GM23338 (cell line): Measurements from ENCODE around the gene SLCO4A1. TPM values are rescaled to one million over a fixed set of nuclear protein-coding genes. Genes with fewer than 3 reads are reported as not detected.

ENCODE experiments used
- ATAC-seq: fragments of 200-7000 bp; cut with Tn5 transposase; 3 replicates; pipeline ENCODE4 v1.9.1; 2020
- DNase-seq: peaks from one replicate; pipeline ENCODE4 v3.0.0-alpha.2; 2015; ENCODE audit warnings: low spot score
- H2AFZ ChIP-seq: fragments of 200-600 bp; sonication (generic); 2 replicates; pipeline ENCODE4 v1.8.0; 2016; ENCODE audit warnings: antibody characterized with exemption, mild to moderate bottlenecking, moderate library complexity
- H3F3A ChIP-seq: fragments of 200-600 bp; sonication (generic); replicated peaks from 2 replicates; pipeline ENCODE4 v1.8.0; 2017; ENCODE audit warnings: antibody characterized with exemption, mixed run types, low read depth
- H3K27ac ChIP-seq: fragments of 200-600 bp; sonication (generic); 2 replicates; pipeline ENCODE4 v1.6.1; 2016; ENCODE audit warnings: low read depth
- H3K27me3 ChIP-seq: fragments of 200-600 bp; sonication (generic); 2 replicates; pipeline ENCODE4 v1.8.0; 2016; ENCODE audit warnings: mild to moderate bottlenecking, mixed run types, moderate library complexity; ENCODE audit not compliant: insufficient read depth
- H3K36me3 ChIP-seq: fragments of 200-600 bp; sonication (generic); 2 replicates; pipeline ENCODE4 v1.8.0; 2016; ENCODE audit warnings: mild to moderate bottlenecking; ENCODE audit not compliant: insufficient read depth
- H3K4me1 ChIP-seq: fragments of 200-600 bp; sonication (generic); 2 replicates; pipeline ENCODE4 v1.8.0; 2016; ENCODE audit warnings: mild to moderate bottlenecking, moderate library complexity; ENCODE audit not compliant: insufficient read depth
- H3K4me2 ChIP-seq: fragments of 200-600 bp; sonication (generic); 2 replicates; pipeline ENCODE4 v1.7.1; 2017; ENCODE audit warnings: mixed run types
- H3K4me3 ChIP-seq: fragments of 200-600 bp; sonication (generic); 2 replicates; pipeline ENCODE4 v1.6.1; 2016; ENCODE audit warnings: mixed run types
- H3K79me2 ChIP-seq: fragments of 200-600 bp; sonication (generic); replicated peaks from 2 replicates; pipeline ENCODE4 v1.8.0; 2017; ENCODE audit warnings: mild to moderate bottlenecking; ENCODE audit not compliant: insufficient read depth
- H3K9me2 ChIP-seq: fragments of 200-600 bp; sonication (generic); 2 replicates; pipeline ENCODE4 v1.8.0; 2017; ENCODE audit not compliant: insufficient read depth
- H4K20me1 ChIP-seq: fragments of 200-600 bp; sonication (generic); replicated peaks from 2 replicates; pipeline ENCODE4 v1.8.0; 2017; ENCODE audit warnings: mild to moderate bottlenecking; ENCODE audit not compliant: insufficient read depth
- H3K27ac Mint-ChIP-seq: 2 replicates; pipeline ENCODE4 v1.8.0; 2020; ENCODE audit warnings: inconsistent platforms, mild to moderate bottlenecking, moderate library complexity, mixed read lengths
- H3K27me3 Mint-ChIP-seq: 3 replicates; pipeline ENCODE4 v1.8.0; 2022; ENCODE audit warnings: low read depth, mild to moderate bottlenecking, moderate library complexity, mixed read lengths, inconsistent platforms; ENCODE audit not compliant: insufficient read depth, poor library complexity
- H3K36me3 Mint-ChIP-seq: 3 replicates; pipeline ENCODE4 v1.8.0; 2021; ENCODE audit warnings: low read depth, mild to moderate bottlenecking, inconsistent platforms, moderate library complexity, mixed read lengths
- H3K4me1 Mint-ChIP-seq: 3 replicates; pipeline ENCODE4 v1.8.0; 2020; ENCODE audit warnings: mild to moderate bottlenecking, inconsistent platforms, mixed read lengths
- H3K4me3 Mint-ChIP-seq: 3 replicates; pipeline ENCODE4 v1.8.0; 2021; ENCODE audit warnings: moderate library complexity, mild to moderate bottlenecking, inconsistent platforms, mixed read lengths
- H3K9me3 Mint-ChIP-seq: 3 replicates; pipeline ENCODE4 v1.8.0; 2020; ENCODE audit warnings: moderate library complexity, mild to moderate bottlenecking, inconsistent platforms, mixed read lengths
- CREB1 ChIP-seq: fragments of 250-450 bp; sonication (Bioruptor Pico); IDR thresholded peaks from 2 replicates; pipeline ENCODE4 v1.5.0; 2020; ENCODE audit warnings: low read depth, mild to moderate bottlenecking, moderate library complexity
- EZH2 ChIP-seq: fragments of 200-600 bp; sonication (generic); IDR thresholded peaks from one replicate; pipeline ENCODE4 v1.8.0; 2017; ENCODE audit warnings: antibody characterized with exemption, mild to moderate bottlenecking, low read depth; ENCODE audit not compliant: unreplicated experiment
- EZH2phosphoT487 ChIP-seq: fragments of 200-600 bp; sonication (generic); IDR thresholded peaks from one replicate; pipeline ENCODE4 v1.8.1; 2018; ENCODE audit warnings: antibody characterized with exemption; ENCODE audit not compliant: unreplicated experiment
- JUNB ChIP-seq: IDR thresholded peaks from one replicate; pipeline ENCODE4 v1.6.1; 2016; ENCODE audit warnings: antibody characterized with exemption; ENCODE audit not compliant: unreplicated experiment
- NANOG ChIP-seq: IDR thresholded peaks from 2 replicates; pipeline ENCODE4 v1.6.1; 2016; ENCODE audit warnings: antibody characterized with exemption, borderline replicate concordance
- POLR2AphosphoS5 ChIP-seq: IDR thresholded peaks from 2 replicates; pipeline ENCODE4 v1.6.1; 2016; ENCODE audit warnings: antibody characterized with exemption, low read depth
- STAT1 ChIP-seq: IDR thresholded peaks from one replicate; pipeline ENCODE4 v1.6.1; 2016; ENCODE audit warnings: antibody characterized with exemption; ENCODE audit not compliant: unreplicated experiment
- ZNF114 ChIP-seq: fragments of 250-450 bp; sonication (Bioruptor Pico); IDR thresholded peaks from 2 replicates; pipeline ENCODE4 v1.5.0; 2020; ENCODE audit warnings: mild to moderate bottlenecking, moderate library complexity
- ZNF331 ChIP-seq: fragments of 250-450 bp; sonication (Bioruptor Pico); IDR thresholded peaks from 2 replicates; pipeline ENCODE4 v1.5.0; 2020; ENCODE audit warnings: low read depth, mild to moderate bottlenecking, moderate library complexity
- polyA plus RNA-seq: library from polyadenylated mRNA; unstranded; fragments of >200 nt; fragmentation: Nextera tagmentation; extraction: Ambion mirVana; gene quantifications from 2 replicates; pipeline ENCODE4 v1.2.1, GENCODE V29; 2016
- total RNA-seq: library from RNA; depleted of rRNA; stranded (reverse); fragments of >200 nt; shearing (Covaris generic); gene quantifications from 2 replicates; pipeline ENCODE4 v1.2.3, GENCODE V29; 2014
- TF ChIP-seq, protein P1 (sequence below), 2 experiments: fragments of 200-600 bp in 1 of 2; sonication (generic) in 1 of 2; conservative IDR thresholded peaks; 2 replicates each; pipeline versions ENCODE4 v1.5.1 to v1.6.1; 2016 to 2017; ENCODE audit warnings: antibody characterized with exemption in 2 of 2, low read depth in 2 of 2, mild to moderate bottlenecking in 2 of 2, moderate library complexity in 1 of 2
- TF ChIP-seq, protein P2 (sequence below): IDR thresholded peaks from one replicate; pipeline ENCODE4 v1.6.1; 2018; ENCODE audit warnings: antibody characterized with exemption; ENCODE audit not compliant: unreplicated experiment

Gene SLCO4A1
- total and polyA plus RNA-seq, 2 experiments from 2014 or later, result 28.5 to 41.6 TPM

- peak overlapping the region; percentile 24 for H3K27ac ChIP-seq
- no peaks in the 10 kb centered on the region; the same call in 2 of the 3 replicates for H3K36me3 Mint-ChIP-seq
- ATAC-seq (peak; percentile 55), DNase-seq (peak; percentile 77)
- no peak overlapping the region for H2AFZ ChIP-seq
- H3F3A ChIP-seq, result peaks cover 23% of the 10 kb centered on the region; the same call in 1 of the 2 replicates
- peaks cover 4% of the 10 kb centered on the region; the same call in 1 of the 3 replicates for H3K9me3 Mint-ChIP-seq
- H3K36me3 ChIP-seq, result no peaks in the 10 kb centered on the region
- peak overlapping the region; percentile 44; the same call in 1 of the 2 replicates for H3K27ac Mint-ChIP-seq
- peak overlapping the region; percentile 37 for H3K4me2 ChIP-seq
- H3K4me1 Mint-ChIP-seq, result peaks cover 39% of the 10 kb centered on the region
- H3K4me3 ChIP-seq, result peak overlapping the region; percentile 1; the same call in 1 of the 2 replicates
- peaks cover 14% of the 10 kb centered on the region for H3K27me3 Mint-ChIP-seq
- H3K9me2 ChIP-seq, result no peaks in the 10 kb centered on the region
- peak overlapping the region; percentile 38 for H3K4me3 Mint-ChIP-seq
- no peaks in the 10 kb centered on the region for H3K79me2 ChIP-seq
- no peak for TF ChIP-seq POLR2AphosphoS5
- H3K4me1 ChIP-seq, result peaks cover 20% of the 10 kb centered on the region
- no peaks in the 10 kb centered on the region for H4K20me1 ChIP-seq
- no peaks in the 10 kb centered on the region for H3K27me3 ChIP-seq
Measured at GRCh38 chr20:62606551-62607201, 35.6 kb upstream of the SLCO4A1 start.

DNA sequence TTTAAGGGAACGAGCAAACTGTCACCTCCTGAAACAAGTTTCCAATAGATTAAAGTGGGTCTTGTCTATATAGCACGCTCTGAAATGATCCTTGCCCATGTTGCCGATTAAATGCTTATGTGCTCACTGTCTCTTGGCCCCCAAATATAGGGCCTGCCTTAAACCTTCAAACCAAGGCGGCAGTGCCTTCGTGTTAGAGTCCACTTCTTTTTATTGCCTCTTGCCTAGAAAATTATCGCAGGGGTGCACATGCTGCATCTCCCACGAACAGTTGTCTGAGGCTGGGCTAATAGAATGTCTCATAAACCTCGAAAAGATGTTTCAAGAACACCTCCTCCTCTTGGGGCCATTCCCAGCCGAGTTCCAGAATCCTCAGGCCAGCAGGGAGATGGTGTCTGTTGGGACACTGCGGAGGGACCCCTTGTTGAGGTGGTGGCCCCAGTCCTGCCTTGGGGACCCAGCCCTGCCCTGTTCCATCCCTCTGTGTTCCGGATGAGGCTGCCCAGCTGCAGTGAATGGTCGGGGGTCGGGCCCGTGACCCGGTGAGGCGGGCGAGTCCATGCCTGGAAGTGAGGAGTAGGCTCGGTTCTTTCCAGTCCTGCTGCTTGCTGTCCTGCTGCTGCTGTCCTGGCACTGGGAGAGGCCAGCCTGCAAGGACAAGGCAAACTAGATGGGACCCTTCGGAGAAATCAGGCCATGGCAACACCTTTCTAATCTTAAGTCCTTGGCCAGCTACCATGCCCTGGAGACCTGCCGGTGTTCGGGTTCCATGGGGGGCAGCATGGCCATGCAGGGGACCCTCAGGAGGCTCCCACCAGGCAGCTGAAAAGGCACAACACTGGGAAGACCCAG lies 34.7 kb upstream of the SLCO4A1 start:
- H3K9me2 ChIP-seq, result no peaks in the 10 kb centered on the region
- no peak overlapping the region for H3K27ac ChIP-seq
- no peaks in the 10 kb centered on the region for H3K27me3 ChIP-seq
- H3K9me3 Mint-ChIP-seq, result peaks cover 4% of the 10 kb centered on the region; the same call in 1 of the 3 replicates
- peak overlapping the region; percentile 37; the same call in 1 of the 2 replicates for H3K4me2 ChIP-seq
- H3K36me3 ChIP-seq, result no peaks in the 10 kb centered on the region
- DNase-seq, result no peak
- H3K4me3 Mint-ChIP-seq, result no peak overlapping the region; the same call in 2 of the 3 replicates
- peaks cover 20% of the 10 kb centered on the region for H3K4me1 ChIP-seq
- H3K27ac Mint-ChIP-seq, result no peak overlapping the region; the same call in 1 of the 2 replicates
- no peak overlapping the region for H3K4me3 ChIP-seq
- H3K36me3 Mint-ChIP-seq, result no peaks in the 10 kb centered on the region; the same call in 2 of the 3 replicates
- no peaks in the 10 kb centered on the region for H3K79me2 ChIP-seq
- no peak for ATAC-seq
- H2AFZ ChIP-seq, result no peak overlapping the region
- peaks cover 17% of the 10 kb centered on the region; the same call in 1 of the 2 replicates for H3F3A ChIP-seq
- H3K4me1 Mint-ChIP-seq, result peaks cover 39% of the 10 kb centered on the region
- H4K20me1 ChIP-seq, result no peaks in the 10 kb centered on the region
- H3K27me3 Mint-ChIP-seq, result peaks cover 14% of the 10 kb centered on the region
- TF ChIP-seq NANOG (no peak), EZH2phosphoT487 (no peak), ZNF331 (CRISPR knock-in tag) (no peak), EZH2 (no peak), STAT1 (no peak), ZNF114 (CRISPR knock-in tag) (no peak), JUNB (no peak), CREB1 (CRISPR knock-in tag) (no peak), POLR2AphosphoS5 (no peak)
- TF ChIP-seq, protein P1, sequence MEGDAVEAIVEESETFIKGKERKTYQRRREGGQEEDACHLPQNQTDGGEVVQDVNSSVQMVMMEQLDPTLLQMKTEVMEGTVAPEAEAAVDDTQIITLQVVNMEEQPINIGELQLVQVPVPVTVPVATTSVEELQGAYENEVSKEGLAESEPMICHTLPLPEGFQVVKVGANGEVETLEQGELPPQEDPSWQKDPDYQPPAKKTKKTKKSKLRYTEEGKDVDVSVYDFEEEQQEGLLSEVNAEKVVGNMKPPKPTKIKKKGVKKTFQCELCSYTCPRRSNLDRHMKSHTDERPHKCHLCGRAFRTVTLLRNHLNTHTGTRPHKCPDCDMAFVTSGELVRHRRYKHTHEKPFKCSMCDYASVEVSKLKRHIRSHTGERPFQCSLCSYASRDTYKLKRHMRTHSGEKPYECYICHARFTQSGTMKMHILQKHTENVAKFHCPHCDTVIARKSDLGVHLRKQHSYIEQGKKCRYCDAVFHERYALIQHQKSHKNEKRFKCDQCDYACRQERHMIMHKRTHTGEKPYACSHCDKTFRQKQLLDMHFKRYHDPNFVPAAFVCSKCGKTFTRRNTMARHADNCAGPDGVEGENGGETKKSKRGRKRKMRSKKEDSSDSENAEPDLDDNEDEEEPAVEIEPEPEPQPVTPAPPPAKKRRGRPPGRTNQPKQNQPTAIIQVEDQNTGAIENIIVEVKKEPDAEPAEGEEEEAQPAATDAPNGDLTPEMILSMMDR (conservative IDR thresholded peaks at IDR 0.05; ENCODE audit: low read depth in 2 of 2), result no peak
- TF ChIP-seq, protein P2, sequence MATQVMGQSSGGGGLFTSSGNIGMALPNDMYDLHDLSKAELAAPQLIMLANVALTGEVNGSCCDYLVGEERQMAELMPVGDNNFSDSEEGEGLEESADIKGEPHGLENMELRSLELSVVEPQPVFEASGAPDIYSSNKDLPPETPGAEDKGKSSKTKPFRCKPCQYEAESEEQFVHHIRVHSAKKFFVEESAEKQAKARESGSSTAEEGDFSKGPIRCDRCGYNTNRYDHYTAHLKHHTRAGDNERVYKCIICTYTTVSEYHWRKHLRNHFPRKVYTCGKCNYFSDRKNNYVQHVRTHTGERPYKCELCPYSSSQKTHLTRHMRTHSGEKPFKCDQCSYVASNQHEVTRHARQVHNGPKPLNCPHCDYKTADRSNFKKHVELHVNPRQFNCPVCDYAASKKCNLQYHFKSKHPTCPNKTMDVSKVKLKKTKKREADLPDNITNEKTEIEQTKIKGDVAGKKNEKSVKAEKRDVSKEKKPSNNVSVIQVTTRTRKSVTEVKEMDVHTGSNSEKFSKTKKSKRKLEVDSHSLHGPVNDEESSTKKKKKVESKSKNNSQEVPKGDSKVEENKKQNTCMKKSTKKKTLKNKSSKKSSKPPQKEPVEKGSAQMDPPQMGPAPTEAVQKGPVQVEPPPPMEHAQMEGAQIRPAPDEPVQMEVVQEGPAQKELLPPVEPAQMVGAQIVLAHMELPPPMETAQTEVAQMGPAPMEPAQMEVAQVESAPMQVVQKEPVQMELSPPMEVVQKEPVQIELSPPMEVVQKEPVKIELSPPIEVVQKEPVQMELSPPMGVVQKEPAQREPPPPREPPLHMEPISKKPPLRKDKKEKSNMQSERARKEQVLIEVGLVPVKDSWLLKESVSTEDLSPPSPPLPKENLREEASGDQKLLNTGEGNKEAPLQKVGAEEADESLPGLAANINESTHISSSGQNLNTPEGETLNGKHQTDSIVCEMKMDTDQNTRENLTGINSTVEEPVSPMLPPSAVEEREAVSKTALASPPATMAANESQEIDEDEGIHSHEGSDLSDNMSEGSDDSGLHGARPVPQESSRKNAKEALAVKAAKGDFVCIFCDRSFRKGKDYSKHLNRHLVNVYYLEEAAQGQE, result no peak
